SKM-1 treated with dmso at 0.1 percent for 144 hours (cell line): ENCODE measurements around the gene GRK4.
"Not testable (repeated sequence)": the region's sequence is repeated elsewhere in the genome, so short reads cannot be mapped to it uniquely, and the experiment has no call there.

Source experiments
- DNase-seq: peaks from one replicate; lab custom pipeline; 2025; ENCODE audit not compliant: unreplicated experiment; lab: John Stamatoyannopoulos, UW

Gene GRK4

DNA sequence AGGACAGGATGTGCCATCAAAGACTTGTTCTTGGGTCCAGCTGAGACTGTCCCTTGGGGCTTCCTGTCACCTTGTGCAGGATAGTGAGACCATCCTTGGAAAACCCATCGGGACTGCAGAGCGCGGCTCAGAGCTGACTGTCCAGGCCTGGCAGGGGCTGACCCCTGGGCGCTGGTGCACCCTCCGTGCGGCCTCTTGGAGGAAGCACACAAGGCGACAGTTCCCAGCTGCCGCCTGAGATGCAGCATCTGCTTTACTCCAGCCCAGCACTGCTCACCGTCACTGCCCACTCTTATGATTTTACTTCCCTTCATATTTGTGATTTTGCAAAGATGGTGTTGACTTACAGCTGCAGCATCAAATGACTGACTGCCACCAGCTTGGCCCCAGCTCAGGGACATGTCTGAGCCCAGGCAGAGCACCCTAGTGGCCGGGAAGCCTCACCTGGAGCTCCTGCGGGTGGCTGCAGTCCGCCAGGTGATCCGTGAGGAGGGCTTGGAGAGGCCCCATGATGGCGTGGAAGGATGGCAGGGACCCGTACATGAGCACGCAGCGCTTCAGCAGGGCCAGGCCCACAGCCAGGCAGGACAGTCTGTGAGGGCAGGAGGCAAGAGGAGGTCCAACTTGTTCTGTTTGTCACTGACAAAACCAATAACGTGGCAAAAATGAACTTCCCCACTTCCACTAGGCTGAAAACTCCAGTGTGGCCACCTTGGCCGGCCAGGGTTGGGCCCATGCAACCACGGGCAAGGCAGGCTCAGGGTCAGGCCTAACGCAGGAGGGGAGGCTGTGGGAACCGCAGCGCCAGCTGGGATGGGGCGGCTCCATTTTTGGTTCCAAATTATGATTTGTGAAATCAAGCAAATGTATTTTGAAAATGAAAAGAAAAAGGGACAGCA, 22.0 kb upstream of the GRK4 start:
- DNase-seq, result no peak

- no peak for DNase-seq
These were observed 21.3 kb upstream of the GRK4 start for GRCh38 chr4:2942037-2942531.

GRCh38 chr4:2942532-2943363, 20.6 kb upstream of the GRK4 start:
- DNase-seq, result no peak

DNA sequence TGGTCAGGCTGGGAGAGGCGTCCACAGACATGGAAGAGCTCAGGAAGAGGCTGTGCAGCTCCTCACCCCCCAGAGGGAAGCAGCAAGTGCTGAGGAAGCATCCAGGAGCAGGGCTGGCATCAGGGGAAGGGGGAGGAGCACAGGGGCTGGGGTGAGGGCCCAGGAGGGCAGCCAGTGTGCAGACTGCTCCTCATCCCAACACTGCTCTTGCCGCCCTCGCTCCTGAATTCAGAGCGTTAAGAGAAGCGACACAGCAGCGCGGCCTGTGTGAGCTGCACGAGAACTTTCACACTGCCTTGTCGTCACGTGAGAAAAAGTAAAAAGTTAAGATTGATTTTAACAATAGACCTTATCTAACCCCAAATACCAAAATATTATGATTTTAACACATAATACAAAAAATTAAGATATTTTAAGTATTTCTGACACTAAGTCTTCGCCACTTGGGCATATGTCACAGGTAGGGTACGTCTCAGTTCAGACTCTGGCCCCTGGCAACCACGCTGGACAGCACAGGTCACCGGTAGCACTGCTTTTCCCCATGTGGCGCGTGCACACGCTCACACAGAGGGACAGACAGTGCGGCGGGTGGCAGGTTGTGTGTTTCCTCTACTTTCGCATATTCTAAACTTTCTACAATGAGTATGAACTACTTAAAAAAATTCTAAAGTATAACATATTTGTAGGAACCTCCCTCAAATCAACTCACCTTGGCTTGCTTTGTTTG, 19.8 kb upstream of the GRK4 start:
- DNase-seq, result no peak

- no peak for DNase-seq
These were observed 19.3 kb upstream of the GRK4 start for GRCh38 chr4:2944091-2944482.

- DNase-seq, result no peak
These were observed 18.5 kb upstream of the GRK4 start for GRCh38 chr4:2944586-2945526.

GRCh38 chr4:2945619-2946604, 17.5 kb upstream of the GRK4 start:
- not testable (repeated sequence) for DNase-seq

- no peak for DNase-seq
These were observed 16.4 kb upstream of the GRK4 start for GRCh38 chr4:2946812-2947600.

- DNase-seq, result no peak
These were observed 15.4 kb upstream of the GRK4 start for GRCh38 chr4:2947926-2948325.

DNA sequence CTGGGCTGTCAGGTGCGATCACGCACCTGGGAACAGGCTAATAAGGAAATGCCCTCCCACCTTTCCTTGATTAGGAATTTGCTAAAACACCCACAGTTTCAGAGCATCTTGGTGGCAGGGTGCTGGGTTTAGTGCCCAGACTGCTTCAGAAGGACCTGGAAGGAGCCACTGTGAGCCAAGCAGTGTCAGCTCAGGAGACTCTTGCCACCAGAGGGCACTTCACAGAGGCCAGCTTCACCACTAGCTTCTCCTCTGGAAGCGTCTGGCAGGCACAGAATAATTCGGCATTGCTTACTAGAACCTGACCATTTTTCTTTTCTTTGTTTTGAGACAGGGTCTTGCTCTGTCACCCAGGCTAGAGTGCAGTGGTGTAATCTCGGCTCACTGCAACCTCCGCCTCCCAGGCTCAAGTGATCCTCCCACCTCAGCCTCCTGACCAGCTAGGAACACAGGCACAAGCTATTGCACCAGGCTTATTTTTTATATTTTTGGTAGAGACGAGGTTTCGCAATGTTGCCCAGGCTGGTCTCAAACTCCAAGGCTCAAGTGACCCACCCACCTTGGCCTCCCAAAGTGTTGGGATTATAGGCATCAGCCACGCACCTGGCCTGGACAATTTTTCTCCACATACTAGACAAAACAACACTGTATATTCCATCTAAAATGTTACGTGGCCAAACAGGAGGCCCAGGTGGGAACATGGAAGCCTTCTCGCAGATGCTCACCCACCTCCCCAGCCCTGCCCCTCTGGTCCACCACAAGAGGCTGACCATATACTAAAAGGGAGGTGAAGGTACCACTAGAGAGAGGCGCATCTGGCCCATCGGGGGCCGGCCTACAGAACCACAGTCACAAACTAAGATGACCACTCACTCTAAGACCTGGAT, 14.2 kb upstream of the GRK4 start:
- DNase-seq, result no peak

GRCh38 chr4:2949782-2950125, 13.6 kb upstream of the GRK4 start:
- no peak for DNase-seq

- no peak for DNase-seq
These were observed 13.0 kb upstream of the GRK4 start for GRCh38 chr4:2950221-2950989.

GRCh38 chr4:2953496-2953895, 9.9 kb upstream of the GRK4 start:
- no peak for DNase-seq

GRCh38 chr4:2954358-2955185, 8.8 kb upstream of the GRK4 start:
- DNase-seq, result peak; percentile 55

GRCh38 chr4:2955186-2956044, 8.0 kb upstream of the GRK4 start:
- not testable (repeated sequence) for DNase-seq
